Mesendoderm (in vitro differentiated cells): Measurements from ENCODE around the gene SLC38A11.

ENCODE experiments used
- DNase-seq: peaks from one replicate; pipeline ENCODE4 v3.0.0; 2013
- H2AK5ac ChIP-seq: 2 replicates; pipeline ENCODE4 v1.6.1; 2013; ENCODE audit warnings: low read length, inconsistent platforms
- H2BK120ac ChIP-seq: 2 replicates; pipeline ENCODE4 v1.6.1; 2013; ENCODE audit warnings: low read depth, mild to moderate bottlenecking, low read length, moderate library complexity, mixed read lengths
- H2BK15ac ChIP-seq: replicated peaks from 2 replicates; pipeline ENCODE4 v1.6.1; 2013; ENCODE audit warnings: low read depth, mild to moderate bottlenecking, moderate library complexity
- H2BK5ac ChIP-seq: 2 replicates; pipeline ENCODE4 v1.6.1; 2013; ENCODE audit warnings: low read length, inconsistent platforms
- H3K18ac ChIP-seq: 2 replicates; pipeline ENCODE4 v1.6.1; 2013; ENCODE audit warnings: mild to moderate bottlenecking, low read length, mixed read lengths
- H3K23ac ChIP-seq: one replicate; pipeline ENCODE4 v1.6.1; 2013; ENCODE audit warnings: low read length
- H3K27ac ChIP-seq: 2 replicates; pipeline ENCODE4 v1.5.1; 2013; ENCODE audit warnings: low read depth, mild to moderate bottlenecking, inconsistent platforms, low read length, moderate library complexity
- H3K27me3 ChIP-seq: 2 replicates; pipeline ENCODE4 v1.6.1; 2013; ENCODE audit warnings: low read length, control low read depth, mild to moderate bottlenecking, inconsistent platforms; ENCODE audit not compliant: insufficient read depth, poor library complexity
- H3K36me3 ChIP-seq: 2 replicates; pipeline ENCODE4 v1.6.1; 2013; ENCODE audit warnings: low read length, inconsistent platforms; ENCODE audit not compliant: control insufficient read depth, insufficient read depth
- H3K4ac ChIP-seq: one replicate; pipeline ENCODE4 v1.6.1; 2013; ENCODE audit warnings: low read depth, mild to moderate bottlenecking, low read length, moderate library complexity
- H3K4me1 ChIP-seq: 2 replicates; pipeline ENCODE4 v1.6.1; 2013; ENCODE audit warnings: low read depth, low read length, inconsistent platforms; ENCODE audit not compliant: control insufficient read depth
- H3K4me2 ChIP-seq: 2 replicates; pipeline ENCODE4 v1.6.1; 2013; ENCODE audit warnings: low read length
- H3K4me3 ChIP-seq: 2 replicates; pipeline ENCODE4 v1.5.1; 2013; ENCODE audit warnings: mild to moderate bottlenecking, low read length
- H3K56ac ChIP-seq: one replicate; pipeline ENCODE4 v1.6.1; 2013; ENCODE audit warnings: low read length
- H3K79me1 ChIP-seq: 2 replicates; pipeline ENCODE4 v1.6.1; 2013; ENCODE audit warnings: low read length, inconsistent platforms
- H3K79me2 ChIP-seq: 2 replicates; pipeline ENCODE4 v1.6.1; 2013; ENCODE audit warnings: mild to moderate bottlenecking, low read length; ENCODE audit not compliant: control insufficient read depth, insufficient read depth
- H3K9ac ChIP-seq: 2 replicates; pipeline ENCODE4 v1.6.1; 2013; ENCODE audit warnings: low read length, inconsistent platforms
- H4K5ac ChIP-seq: one replicate; pipeline ENCODE4 v1.6.1; 2013; ENCODE audit warnings: low read length
- H4K8ac ChIP-seq: one replicate; pipeline ENCODE4 v1.6.1; 2013; ENCODE audit warnings: low read depth, mild to moderate bottlenecking, control low read depth, low read length, moderate library complexity
- WGBS: extraction: QIAGEN DNeasy Blood & Tissue Kit; methylation state at CpG from one replicate; pipeline ENCODE4 v1.1.7; 2013; ENCODE audit warnings: low lambda C conversion rate, missing lambda C conversion rate; ENCODE audit not compliant: insufficient coverage; ENCODE audit errors: extremely low coverage; 5-methylcytosine and 5-hydroxymethylcytosine counted together

SLC38A11 gene

GRCh38 chr2:164948540-164948939, 6.8 kb downstream of the SLC38A11 start:
- no peaks in the 10 kb centered on the region for H3K36me3 ChIP-seq
- H2BK5ac ChIP-seq = no peak overlapping the region
- H3K4me2 ChIP-seq = no peak overlapping the region
- H2BK15ac ChIP-seq = no peak overlapping the region
- no peaks in the 10 kb centered on the region for H3K79me1 ChIP-seq
- H3K4me3 ChIP-seq = no peak overlapping the region
- H3K56ac ChIP-seq = no peak overlapping the region
- H3K27ac ChIP-seq = no peak overlapping the region
- no peak overlapping the region for H3K9ac ChIP-seq
- H3K23ac ChIP-seq = no peak overlapping the region
- H3K4me1 ChIP-seq = no peaks in the 10 kb centered on the region
- no peaks in the 10 kb centered on the region for H3K27me3 ChIP-seq
- no peak overlapping the region for H4K8ac ChIP-seq
- H4K5ac ChIP-seq = no peak overlapping the region
- no CpG with 5 or more reads among the region's 1 CpG for WGBS
- no peaks in the 10 kb centered on the region for H3K79me2 ChIP-seq
- H2BK120ac ChIP-seq = no peak overlapping the region
- no peak overlapping the region for H2AK5ac ChIP-seq
- H3K4ac ChIP-seq = no peak overlapping the region
- no peak overlapping the region for H3K18ac ChIP-seq
- no peak for DNase-seq

GRCh38 chr2:164947281-164947680, 8.0 kb downstream of the SLC38A11 start:
- no CpG with 5 or more reads among the region's 7 CpGs for WGBS
- H3K36me3 ChIP-seq = no peaks in the 10 kb centered on the region

DNA sequence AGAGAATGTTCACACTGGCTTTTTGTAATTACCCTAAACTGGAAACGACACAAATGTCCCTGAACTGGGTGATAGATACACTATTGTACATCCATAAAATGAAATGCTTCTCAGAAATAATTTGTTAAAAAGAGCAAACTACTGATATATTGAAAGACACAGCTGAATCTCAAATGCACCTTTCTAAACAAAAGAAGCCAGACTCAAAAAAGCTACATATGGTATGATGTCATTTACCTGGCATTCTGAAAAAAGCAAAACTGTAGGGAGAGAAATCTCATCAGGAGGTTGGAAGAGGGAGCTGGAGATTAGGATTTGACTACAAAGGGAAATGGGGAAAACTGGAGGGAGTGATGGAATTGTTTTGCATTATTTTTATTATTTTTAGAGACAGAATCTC, 12.0 kb downstream of the SLC38A11 start:
- Histone ChIP-seq H2BK5ac (no peak overlapping the region), H2AK5ac (no peak overlapping the region), H3K79me2 (no peaks in the 10 kb centered on the region), H3K4me2 (no peak overlapping the region), H3K56ac (no peak overlapping the region), H2BK120ac (no peak overlapping the region), H3K27ac (no peak overlapping the region), H4K5ac (no peak overlapping the region), H3K79me1 (no peaks in the 10 kb centered on the region), H4K8ac (no peak overlapping the region), H3K4ac (no peak overlapping the region), H3K4me3 (no peak overlapping the region), H3K23ac (no peak overlapping the region), H3K27me3 (no peaks in the 10 kb centered on the region), H3K4me1 (no peaks in the 10 kb centered on the region), H3K18ac (no peak overlapping the region), H3K9ac (no peak overlapping the region), H3K36me3 (no peaks in the 10 kb centered on the region), H2BK15ac (no peak overlapping the region)
- DNase-seq = peak; percentile 33
- no CpG with 5 or more reads among the region's 1 CpG for WGBS

More at GRCh38 chr2:164947281-164947680, 8.0 kb downstream of the SLC38A11 start:
- Histone ChIP-seq H2BK120ac (no peak overlapping the region), H3K4me2 (no peak overlapping the region), H2BK15ac (no peak overlapping the region), H3K18ac (no peak overlapping the region), H3K23ac (no peak overlapping the region), H3K4me1 (no peaks in the 10 kb centered on the region), H3K79me1 (no peaks in the 10 kb centered on the region), H3K56ac (no peak overlapping the region), H3K79me2 (no peaks in the 10 kb centered on the region), H3K27ac (no peak overlapping the region), H4K8ac (no peak overlapping the region), H3K4ac (no peak overlapping the region), H3K27me3 (no peaks in the 10 kb centered on the region), H2BK5ac (no peak overlapping the region), H3K4me3 (no peak overlapping the region), H3K9ac (no peak overlapping the region), H2AK5ac (no peak overlapping the region), H4K5ac (no peak overlapping the region)
- DNase-seq = no peak

GRCh38 chr2:164937864-164938401, 17.4 kb downstream of the SLC38A11 start:
- no CpG with 5 or more reads among the region's 3 CpGs for WGBS
- peak; percentile 17 for DNase-seq

DNA sequence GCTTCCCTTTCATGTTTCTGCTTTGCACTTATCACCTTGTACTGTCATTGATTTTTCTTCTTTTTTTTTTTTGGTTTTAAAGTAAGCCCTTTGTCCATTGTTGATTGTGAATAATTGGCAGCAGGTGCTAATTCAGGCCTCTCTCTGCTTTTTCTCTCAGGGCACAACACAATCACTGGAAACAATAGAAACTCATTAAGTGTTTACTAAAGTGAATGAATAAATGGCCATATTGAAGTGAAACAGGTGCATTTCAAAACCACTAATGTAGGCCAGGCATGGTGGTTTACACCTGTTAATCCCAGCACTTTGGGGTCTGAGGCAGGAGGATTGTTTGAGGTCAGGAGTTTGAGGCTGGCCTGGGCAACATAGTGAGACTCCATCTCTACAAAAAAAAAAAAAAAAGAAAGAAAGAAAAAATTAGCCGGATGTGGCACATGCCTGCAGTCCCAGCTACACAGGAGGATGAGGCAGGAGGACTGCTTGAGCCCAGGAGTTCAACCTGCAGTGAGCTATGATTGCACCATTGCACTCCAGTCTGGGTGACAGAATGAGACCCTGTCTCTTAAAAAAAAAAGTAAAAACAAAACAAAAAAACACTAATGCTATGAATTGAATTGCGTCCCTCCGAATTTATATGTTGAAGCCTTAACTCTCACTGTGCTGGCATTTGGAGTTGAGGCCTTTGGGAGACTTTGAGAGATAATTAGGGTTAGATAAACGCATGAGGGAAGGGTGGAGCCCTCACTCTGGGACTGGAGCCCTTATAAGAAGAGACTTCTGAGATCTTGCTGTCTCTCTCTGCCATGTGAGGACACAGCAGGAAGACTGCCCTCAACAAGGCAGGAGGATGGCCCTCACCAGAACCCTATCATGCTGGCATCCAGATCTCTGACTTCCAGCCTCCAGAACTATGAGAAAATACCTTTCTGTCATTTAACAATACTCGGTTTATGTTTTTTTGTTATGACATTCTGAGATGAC, 19.9 kb downstream of the SLC38A11 start:
- H3K4me1 ChIP-seq = no peaks in the 10 kb centered on the region
- no peak for DNase-seq
- no peak overlapping the region for H3K4me2 ChIP-seq

More at GRCh38 chr2:164937864-164938401, 17.4 kb downstream of the SLC38A11 start:
- Histone ChIP-seq H3K9ac (no peak overlapping the region), H4K8ac (no peak overlapping the region), H3K18ac (no peak overlapping the region), H2BK120ac (no peak overlapping the region), H2AK5ac (no peak overlapping the region), H3K36me3 (no peaks in the 10 kb centered on the region), H3K79me1 (no peaks in the 10 kb centered on the region), H4K5ac (no peak overlapping the region), H2BK15ac (no peak overlapping the region), H3K27me3 (no peaks in the 10 kb centered on the region), H3K4me3 (no peak overlapping the region), H3K4ac (no peak overlapping the region), H3K56ac (no peak overlapping the region), H2BK5ac (no peak overlapping the region), H3K23ac (no peak overlapping the region), H3K79me2 (no peaks in the 10 kb centered on the region), H3K27ac (no peak overlapping the region), H3K4me1 (no peaks in the 10 kb centered on the region), H3K4me2 (no peak overlapping the region)

More for the DNA sequence above, 19.9 kb downstream of the SLC38A11 start:
- Histone ChIP-seq H4K8ac (no peak overlapping the region), H4K5ac (no peak overlapping the region), H2BK5ac (no peak overlapping the region), H3K4ac (no peak overlapping the region), H3K79me2 (no peaks in the 10 kb centered on the region), H2AK5ac (no peak overlapping the region), H3K27ac (no peak overlapping the region), H3K4me3 (no peak overlapping the region), H3K79me1 (no peaks in the 10 kb centered on the region), H3K23ac (no peak overlapping the region), H3K56ac (no peak overlapping the region), H3K18ac (no peak overlapping the region), H2BK15ac (no peak overlapping the region), H2BK120ac (no peak overlapping the region), H3K27me3 (no peaks in the 10 kb centered on the region), H3K9ac (no peak overlapping the region), H3K36me3 (no peaks in the 10 kb centered on the region)
- no CpG with 5 or more reads among the region's 5 CpGs for WGBS
